H9 (cell line): Measurements from ENCODE around the gene ARHGDIB. TPM values are rescaled to one million over a fixed set of nuclear protein-coding genes. Genes with fewer than 3 reads are reported as not detected.
A peak's percentile ranks its signal among the peaks of the same experiment; 100 is the strongest.

Source experiments
- DNase-seq: peaks from one replicate; pipeline ENCODE4 v3.0.0-alpha.2; 2017
- H2AFZ ChIP-seq: one replicate; pipeline ENCODE4 v1.6.1; 2013; ENCODE audit warnings: mild to moderate bottlenecking, low read length, control low read depth, moderate library complexity
- H2AK5ac ChIP-seq: 2 replicates; pipeline ENCODE4 v1.6.1; 2013; ENCODE audit warnings: low read length, control low read depth, mixed read lengths; ENCODE audit not compliant: insufficient read length
- H2BK120ac ChIP-seq: one replicate; pipeline ENCODE4 v1.6.1; 2013; ENCODE audit warnings: low read depth, mild to moderate bottlenecking, low read length, control low read depth, inconsistent platforms; ENCODE audit not compliant: poor library complexity, severe bottlenecking
- H2BK12ac ChIP-seq: 2 replicates; pipeline ENCODE4 v1.6.1; 2013; ENCODE audit warnings: low read length, control low read depth, mixed read lengths, low read depth; ENCODE audit not compliant: insufficient read length
- H2BK15ac ChIP-seq: 2 replicates; pipeline ENCODE4 v1.6.1; 2013; ENCODE audit warnings: low read depth, low read length, control low read depth
- H2BK20ac ChIP-seq: one replicate; pipeline ENCODE4 v1.6.1; 2013; ENCODE audit warnings: low read depth, mild to moderate bottlenecking, low read length, control low read depth, inconsistent platforms; ENCODE audit not compliant: poor library complexity, severe bottlenecking
- H2BK5ac ChIP-seq: 2 replicates; pipeline ENCODE4 v1.6.1; 2013; ENCODE audit warnings: low read length, control low read depth, mixed read lengths; ENCODE audit not compliant: insufficient read length
- H3K14ac ChIP-seq: 2 replicates; pipeline ENCODE4 v1.6.1; 2013; ENCODE audit warnings: low read length, control low read depth; ENCODE audit not compliant: insufficient read depth
- H3K18ac ChIP-seq: 2 replicates; pipeline ENCODE4 v1.6.1; 2013; ENCODE audit warnings: low read depth, mild to moderate bottlenecking, mixed read lengths, low read length, control low read depth; ENCODE audit not compliant: insufficient read length
- H3K23ac ChIP-seq: 2 replicates; pipeline ENCODE4 v1.6.1; 2013; ENCODE audit warnings: low read length, control low read depth, mixed read lengths, low read depth; ENCODE audit not compliant: insufficient read length
- H3K23me2 ChIP-seq: 2 replicates; pipeline ENCODE4 v1.6.1; 2013; ENCODE audit warnings: low read depth, mild to moderate bottlenecking, mixed read lengths, low read length, control low read depth; ENCODE audit not compliant: insufficient read length, poor library complexity, severe bottlenecking
- H3K27ac ChIP-seq: 2 replicates; pipeline ENCODE4 v1.5.1; 2013; ENCODE audit warnings: low read length, control low read depth, mixed read lengths, low read depth; ENCODE audit not compliant: insufficient read length
- H3K27me3 ChIP-seq: 2 replicates; pipeline ENCODE4 v1.6.1; 2013; ENCODE audit warnings: low read length, control low read depth, inconsistent platforms; ENCODE audit not compliant: insufficient read depth
- H3K4ac ChIP-seq: 2 replicates; pipeline ENCODE4 v1.6.1; 2013; ENCODE audit warnings: low read depth, mild to moderate bottlenecking, control low read depth, inconsistent platforms, low read length, moderate library complexity
- H3K4me1 ChIP-seq: 2 replicates; pipeline ENCODE4 v1.6.1; 2013; ENCODE audit warnings: low read length, control low read depth, inconsistent platforms; ENCODE audit not compliant: insufficient read depth
- H3K4me2 ChIP-seq: 2 replicates; pipeline ENCODE4 v1.6.1; 2013; ENCODE audit warnings: low read length, control low read depth, mixed read lengths; ENCODE audit not compliant: insufficient read length, insufficient read depth
- H3K56ac ChIP-seq: 2 replicates; pipeline ENCODE4 v1.6.1; 2013; ENCODE audit warnings: low read depth, mild to moderate bottlenecking, mixed read lengths, low read length, control low read depth; ENCODE audit not compliant: insufficient read length
- H3K79me1 ChIP-seq: 2 replicates; pipeline ENCODE4 v1.6.1; 2013; ENCODE audit warnings: low read depth, mild to moderate bottlenecking, moderate library complexity, low read length, control low read depth, inconsistent platforms; ENCODE audit not compliant: insufficient read depth, poor library complexity, severe bottlenecking
- H3K79me2 ChIP-seq: 2 replicates; pipeline ENCODE4 v1.6.1; 2013; ENCODE audit warnings: low read length, control low read depth, inconsistent platforms; ENCODE audit not compliant: insufficient read depth
- H3K9ac ChIP-seq: 2 replicates; pipeline ENCODE4 v1.6.1; 2013; ENCODE audit warnings: low read length, control low read depth, mixed read lengths; ENCODE audit not compliant: insufficient read length; ENCODE audit errors: extremely low read depth
- H3K9me3 ChIP-seq: one replicate; pipeline ENCODE4 v1.6.1; 2013; ENCODE audit warnings: low read depth, low read length, inconsistent platforms; ENCODE audit not compliant: control insufficient read depth
- H3T11ph ChIP-seq: one replicate; pipeline ENCODE4 v1.6.1; 2013; ENCODE audit warnings: mild to moderate bottlenecking, low read length, control low read depth, inconsistent platforms
- H4K20me1 ChIP-seq: one replicate; pipeline ENCODE4 v1.6.1; 2013; ENCODE audit not compliant: control insufficient read depth, insufficient read length, insufficient read depth
- H4K5ac ChIP-seq: 2 replicates; pipeline ENCODE4 v1.6.1; 2013; ENCODE audit warnings: low read depth, mild to moderate bottlenecking, mixed read lengths, low read length, control low read depth; ENCODE audit not compliant: insufficient read length
- H4K8ac ChIP-seq: replicated peaks from 2 replicates; pipeline ENCODE4 v1.6.1; 2013; ENCODE audit warnings: low read length, control low read depth, mixed read lengths, low read depth; ENCODE audit not compliant: insufficient read length
- H4K91ac ChIP-seq: 2 replicates; pipeline ENCODE4 v1.6.1; 2013; ENCODE audit warnings: low read depth, mild to moderate bottlenecking, moderate library complexity, mixed read lengths, low read length, control low read depth; ENCODE audit not compliant: insufficient read length
- H3K27ac Mint-ChIP-seq, 3 experiments: 2 replicates in 2 of 3; 3 replicates in 1 of 3; pipeline ENCODE4 v1.8.0; 2020 to 2021; ENCODE audit warnings: mixed read lengths in 3 of 3, mild to moderate bottlenecking in 1 of 3, moderate library complexity in 1 of 3
- H3K27me3 Mint-ChIP-seq: 2 replicates; pipeline ENCODE4 v1.8.0; 2021; ENCODE audit warnings: low read depth, mild to moderate bottlenecking, moderate library complexity, mixed read lengths
- H3K36me3 Mint-ChIP-seq, 3 experiments: 2 replicates in 2 of 3; 3 replicates in 1 of 3; pipeline ENCODE4 v1.8.0; 2020 to 2021; ENCODE audit warnings: low read depth in 3 of 3, mixed read lengths in 3 of 3; ENCODE audit not compliant: insufficient read depth in 1 of 3
- H3K4me1 Mint-ChIP-seq, 2 experiments: 2 replicates each; pipeline ENCODE4 v1.8.0; 2020; ENCODE audit warnings: mixed read lengths in 2 of 2
- H3K4me3 Mint-ChIP-seq, 2 experiments: 2 replicates in 1 of 2; 3 replicates in 1 of 2; pipeline ENCODE4 v1.8.0; 2020 to 2021; ENCODE audit warnings: mild to moderate bottlenecking in 2 of 2, mixed read lengths in 2 of 2, moderate library complexity in 1 of 2
- H3K9me3 Mint-ChIP-seq, 2 experiments: 2 replicates in 1 of 2; 3 replicates in 1 of 2; pipeline ENCODE4 v1.8.0; 2020; ENCODE audit warnings: mild to moderate bottlenecking in 2 of 2, mixed read lengths in 2 of 2, moderate library complexity in 1 of 2
- WGBS: extraction: QIAGEN DNeasy Blood & Tissue Kit; methylation state at CpG from one replicate; pipeline ENCODE4 v1.1.7; 2013; ENCODE audit warnings: missing lambda C conversion rate, low lambda C conversion rate, mixed read lengths; ENCODE audit not compliant: insufficient read length; ENCODE audit errors: extremely low coverage; 5-methylcytosine and 5-hydroxymethylcytosine counted together
- total RNA-seq: library from RNA; stranded (reverse); gene quantifications from 2 replicates; pipeline ENCODE4 v1.2.1, GENCODE V29; 2021
- TF ChIP-seq, protein P1 (sequence below): fragments of 200-600 bp; sonication (generic); conservative IDR thresholded peaks from 3 replicates; pipeline ENCODE4 v1.8.0; 2021; ENCODE audit warnings: antibody characterized with exemption, mild to moderate bottlenecking

ARHGDIB gene
- total RNA-seq, 1 experiment from 2014 or later = 0.44 TPM

DNA sequence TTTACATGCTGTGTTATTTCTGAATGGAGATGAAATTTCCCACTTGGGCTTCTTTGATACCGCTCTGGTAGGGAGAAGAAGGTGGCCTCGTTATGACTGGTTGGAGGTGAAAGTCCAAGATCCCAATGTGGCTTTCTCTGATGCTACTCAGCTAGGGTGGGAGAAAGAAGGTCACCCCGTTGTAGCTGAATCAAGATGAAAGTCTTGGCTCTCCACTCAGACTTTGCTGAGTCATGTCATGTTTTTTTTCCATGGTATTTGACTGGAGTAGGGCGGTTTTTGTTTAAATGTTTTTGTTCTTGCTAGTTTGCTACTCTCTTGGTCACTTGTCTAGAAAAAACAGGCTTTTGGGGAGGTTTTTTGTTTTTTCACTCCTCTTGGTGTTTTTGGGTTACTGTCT, 9.1 kb upstream of the ARHGDIB start:
- Histone ChIP-seq H4K8ac (no peak overlapping the region), H4K5ac (no peak overlapping the region), H3K79me1 (no peaks in the 10 kb centered on the region), H3K23ac (no peak overlapping the region), H3K4me2 (no peak overlapping the region), H2AFZ (no peak overlapping the region), H3K4me1 (no peaks in the 10 kb centered on the region), H2BK12ac (no peak overlapping the region), H3K4ac (no peak overlapping the region), H4K91ac (no peak overlapping the region), H3K18ac (no peak overlapping the region), H3K23me2 (no peaks in the 10 kb centered on the region), H3K9ac (no peak overlapping the region), H3K27ac (no peak overlapping the region), H2AK5ac (no peak overlapping the region), H2BK20ac (no peak overlapping the region), H3K79me2 (no peaks in the 10 kb centered on the region), H3K9me3 (no peaks in the 10 kb centered on the region), H2BK5ac (no peak overlapping the region), H4K20me1 (no peaks in the 10 kb centered on the region), H3T11ph (no peak overlapping the region), H3K56ac (no peak overlapping the region), H3K14ac (no peak overlapping the region), H2BK120ac (no peak overlapping the region), H2BK15ac (no peak overlapping the region), H3K27me3 (no peaks in the 10 kb centered on the region)
- Mint-ChIP-seq H3K27ac (peak overlapping the region in 1 of 3 experiments; percentile 82; a peak in 1 of 7 replicates), H3K27me3 (no peaks in the 10 kb centered on the region), H3K36me3 (no peaks in the 10 kb centered on the region), H3K4me3 (no peak overlapping the region), H3K4me1 (no peaks in the 10 kb centered on the region; a peak in 1 of 4 replicates), H3K9me3 (no peaks in the 10 kb centered on the region)
- TF ChIP-seq, protein P1, sequence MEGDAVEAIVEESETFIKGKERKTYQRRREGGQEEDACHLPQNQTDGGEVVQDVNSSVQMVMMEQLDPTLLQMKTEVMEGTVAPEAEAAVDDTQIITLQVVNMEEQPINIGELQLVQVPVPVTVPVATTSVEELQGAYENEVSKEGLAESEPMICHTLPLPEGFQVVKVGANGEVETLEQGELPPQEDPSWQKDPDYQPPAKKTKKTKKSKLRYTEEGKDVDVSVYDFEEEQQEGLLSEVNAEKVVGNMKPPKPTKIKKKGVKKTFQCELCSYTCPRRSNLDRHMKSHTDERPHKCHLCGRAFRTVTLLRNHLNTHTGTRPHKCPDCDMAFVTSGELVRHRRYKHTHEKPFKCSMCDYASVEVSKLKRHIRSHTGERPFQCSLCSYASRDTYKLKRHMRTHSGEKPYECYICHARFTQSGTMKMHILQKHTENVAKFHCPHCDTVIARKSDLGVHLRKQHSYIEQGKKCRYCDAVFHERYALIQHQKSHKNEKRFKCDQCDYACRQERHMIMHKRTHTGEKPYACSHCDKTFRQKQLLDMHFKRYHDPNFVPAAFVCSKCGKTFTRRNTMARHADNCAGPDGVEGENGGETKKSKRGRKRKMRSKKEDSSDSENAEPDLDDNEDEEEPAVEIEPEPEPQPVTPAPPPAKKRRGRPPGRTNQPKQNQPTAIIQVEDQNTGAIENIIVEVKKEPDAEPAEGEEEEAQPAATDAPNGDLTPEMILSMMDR = no peak
- no peak for DNase-seq
- no CpG with 5 or more reads among the region's 4 CpGs for WGBS
